HK-2 (cell line): ENCODE measurements around the gene CA12.

Experiments
- DNase-seq: peaks from one replicate; pipeline ENCODE4 v3.0.0-alpha.2; 2018; ENCODE audit not compliant: unreplicated experiment

CA12 gene

GRCh38 chr15:63374686-63375520 is 6.7 kb downstream of the CA12 start:
- DNase-seq, result no peak

- DNase-seq, result no peak
Observed at GRCh38 chr15:63373866-63374548, 7.6 kb downstream of the CA12 start.

- no peak for DNase-seq
Observed at GRCh38 chr15:63373330-63373729, 8.3 kb downstream of the CA12 start.

GRCh38 chr15:63372753-63373152 is 8.9 kb downstream of the CA12 start:
- DNase-seq, result no peak

DNA sequence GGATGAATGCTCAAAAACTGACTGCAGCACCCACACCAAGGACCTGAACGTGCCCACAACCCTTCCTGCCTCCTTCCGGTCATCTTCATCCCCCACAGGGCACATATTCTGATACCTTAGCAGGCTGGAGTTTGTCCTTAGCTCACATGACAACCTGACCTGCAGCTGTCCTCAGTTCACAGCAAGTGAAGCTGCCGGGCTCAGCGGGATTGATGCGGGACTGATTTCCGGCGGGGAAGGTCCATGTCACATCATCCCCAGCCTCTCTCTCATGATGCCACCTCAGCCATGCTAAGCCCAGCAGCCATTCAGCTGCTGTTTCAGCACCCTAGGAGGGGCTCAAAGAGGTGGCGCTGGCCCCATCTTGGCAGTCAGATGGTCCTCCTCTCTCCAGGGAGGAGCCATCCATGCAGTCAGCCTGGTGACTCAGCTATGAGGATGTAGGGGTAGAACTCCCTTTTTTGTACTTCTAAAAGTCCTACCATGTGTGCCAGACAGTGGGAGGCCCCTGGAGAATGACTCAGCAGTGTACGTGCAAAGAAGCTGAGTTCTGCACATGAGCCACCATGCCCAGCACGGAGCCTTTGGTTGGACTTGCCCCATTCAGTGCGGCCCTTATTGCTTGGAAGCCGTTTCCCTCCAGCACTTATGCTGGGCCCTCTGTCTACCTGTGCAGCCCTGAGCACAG is 9.5 kb downstream of the CA12 start:
- peak; percentile 62 for DNase-seq

- DNase-seq, result no peak
Observed at GRCh38 chr15:63371297-63371918, 10.2 kb downstream of the CA12 start.

DNA sequence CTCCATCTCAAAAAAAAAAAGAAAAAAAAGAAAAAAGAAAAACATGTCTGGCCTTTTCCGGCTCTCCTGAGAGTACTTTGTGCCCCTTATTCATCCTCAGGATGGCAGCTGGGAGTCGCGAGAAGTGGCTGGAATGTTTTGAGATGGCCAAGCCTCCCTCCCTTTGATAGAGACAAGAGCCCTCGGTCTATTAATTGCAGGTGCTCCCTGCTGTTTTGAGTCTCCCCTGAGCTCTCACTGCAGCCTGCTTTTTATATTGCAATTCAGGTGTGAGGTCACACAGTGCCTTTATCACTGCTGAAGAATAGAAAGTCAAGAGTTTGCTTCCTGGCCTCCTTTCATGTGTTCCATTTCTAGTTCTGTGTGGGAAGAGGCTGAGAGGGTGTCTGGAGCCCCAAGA is 10.9 kb downstream of the CA12 start:
- DNase-seq, result no peak

- no peak for DNase-seq
Observed at GRCh38 chr15:63369781-63370180, 11.9 kb downstream of the CA12 start.

DNA sequence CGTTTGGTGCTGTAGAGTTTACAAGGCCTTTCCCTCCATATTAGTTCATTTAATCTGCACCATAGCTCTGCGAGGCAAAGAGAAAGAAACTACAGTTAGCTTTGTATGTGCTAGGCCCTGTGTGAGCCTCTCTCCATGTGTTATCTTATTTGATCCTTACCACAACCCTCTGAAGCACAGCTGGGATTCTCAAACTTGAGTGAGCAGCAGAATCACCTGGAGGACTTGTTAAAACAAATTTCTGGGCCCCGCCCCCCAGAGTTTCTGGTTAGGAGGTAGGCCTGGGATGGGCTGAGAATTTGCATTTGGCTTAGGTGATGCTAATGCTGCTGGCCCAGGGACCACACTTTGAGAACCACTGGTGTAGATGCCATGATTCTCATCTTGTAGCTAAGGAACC is 12.3 kb downstream of the CA12 start:
- DNase-seq, result no peak

DNA sequence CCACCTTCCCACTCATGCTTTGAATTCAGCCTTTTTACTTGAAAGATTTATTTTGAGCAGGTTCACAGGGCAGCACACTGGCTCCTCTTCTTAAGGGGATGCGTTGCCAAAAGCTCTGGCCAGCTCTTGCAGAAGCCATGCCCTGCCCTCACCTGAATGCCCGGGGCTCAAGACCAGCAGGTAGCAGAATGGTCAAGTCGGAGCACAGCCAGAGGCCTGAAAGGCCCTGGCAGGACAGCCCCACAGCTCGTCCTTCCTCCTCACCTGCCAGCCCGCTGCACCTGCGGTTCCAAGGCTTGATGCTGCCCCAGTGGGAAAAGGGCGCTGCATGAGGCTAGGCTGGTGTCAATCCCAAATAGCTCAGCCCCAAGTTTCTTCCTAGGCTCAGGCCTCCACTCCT is 13.1 kb downstream of the CA12 start:
- DNase-seq, result no peak

DNA sequence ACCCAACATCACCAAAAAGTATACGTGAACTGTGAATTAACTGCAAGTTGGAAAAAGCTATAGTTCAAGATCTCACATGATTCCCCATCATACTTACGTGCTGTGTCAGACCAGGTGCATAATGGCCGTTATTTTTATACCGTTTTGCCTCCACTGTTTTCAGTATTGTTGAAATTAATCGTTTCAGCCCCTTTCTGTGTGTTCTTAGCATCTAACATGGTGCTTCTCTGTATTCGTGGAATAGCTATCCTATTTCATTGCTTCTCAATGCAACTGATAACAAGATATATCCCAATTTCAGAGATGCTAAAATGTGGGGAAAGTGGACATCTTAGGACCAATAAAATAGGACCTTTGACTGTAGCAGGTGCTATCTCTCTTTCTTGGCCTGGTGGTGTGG is 13.7 kb downstream of the CA12 start:
- no peak for DNase-seq

DNA sequence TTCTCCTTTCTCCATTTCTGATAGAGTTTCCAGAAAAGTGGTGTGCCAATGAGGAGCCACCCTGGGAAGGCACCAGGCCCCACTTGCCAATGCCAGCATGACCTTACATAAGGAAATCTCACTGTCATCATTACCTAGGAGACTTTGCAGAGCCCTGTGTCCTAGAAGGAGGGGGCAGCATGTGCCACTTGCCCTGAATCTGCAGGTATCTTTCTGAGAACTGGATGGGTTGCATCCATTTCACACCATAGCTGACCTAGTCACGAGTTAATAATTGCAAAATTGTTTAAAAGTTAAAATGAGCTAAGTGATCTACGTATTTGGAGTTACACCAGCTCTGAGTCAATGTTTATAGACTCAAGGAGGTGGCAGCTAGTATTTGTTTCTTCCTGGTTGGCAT is 14.3 kb downstream of the CA12 start:
- DNase-seq, result no peak

- no peak for DNase-seq
Observed at GRCh38 chr15:63366451-63366850, 15.2 kb downstream of the CA12 start.

DNA sequence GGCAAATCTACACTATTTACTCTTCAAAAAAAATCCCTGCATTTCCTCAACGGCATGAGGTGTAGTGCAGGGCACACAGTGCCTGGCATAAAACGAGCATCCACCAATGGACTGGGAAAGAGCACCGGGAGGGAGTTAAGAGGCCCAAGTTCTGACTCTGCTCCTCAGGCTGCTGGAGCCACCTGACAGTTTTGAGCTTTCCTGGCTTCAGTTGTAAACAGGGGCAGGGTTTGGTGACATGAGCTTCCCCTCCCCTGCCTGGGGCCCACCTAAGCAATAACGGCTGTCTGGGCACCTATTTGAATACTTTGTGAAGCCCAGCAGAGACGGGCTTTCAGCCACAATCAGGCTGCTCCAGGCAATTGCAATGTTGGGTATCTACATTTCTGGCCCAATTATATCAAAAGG is 16.4 kb downstream of the CA12 start:
- DNase-seq, result no peak

- DNase-seq, result no peak
Observed at GRCh38 chr15:63364399-63365272, 17.0 kb downstream of the CA12 start.

- no peak for DNase-seq
Observed at GRCh38 chr15:63363292-63363691, 18.4 kb downstream of the CA12 start.

GRCh38 chr15:63362885-63363284 is 18.8 kb downstream of the CA12 start:
- DNase-seq, result no peak

GRCh38 chr15:63362196-63362595 is 19.4 kb downstream of the CA12 start:
- peak; percentile 44 for DNase-seq

DNA sequence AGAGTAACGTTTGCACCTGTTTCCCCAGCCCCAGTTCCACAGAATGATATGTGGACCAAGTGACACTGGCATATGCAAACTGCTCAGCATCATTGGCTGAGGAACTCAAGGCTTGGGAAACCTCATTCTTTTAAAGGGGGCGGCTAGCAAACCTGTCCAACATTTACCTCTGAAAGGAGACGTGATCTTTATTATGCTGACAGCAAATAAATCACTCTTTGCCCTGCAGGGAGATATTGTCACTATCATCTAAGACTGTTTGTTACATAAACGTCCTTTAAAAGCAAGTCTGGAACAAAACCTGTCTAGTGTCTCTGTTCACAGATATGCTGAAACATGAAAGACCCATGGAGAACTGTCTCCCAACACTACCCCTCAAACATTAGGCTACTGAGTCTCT is 21.5 kb downstream of the CA12 start:
- no peak for DNase-seq

DNA sequence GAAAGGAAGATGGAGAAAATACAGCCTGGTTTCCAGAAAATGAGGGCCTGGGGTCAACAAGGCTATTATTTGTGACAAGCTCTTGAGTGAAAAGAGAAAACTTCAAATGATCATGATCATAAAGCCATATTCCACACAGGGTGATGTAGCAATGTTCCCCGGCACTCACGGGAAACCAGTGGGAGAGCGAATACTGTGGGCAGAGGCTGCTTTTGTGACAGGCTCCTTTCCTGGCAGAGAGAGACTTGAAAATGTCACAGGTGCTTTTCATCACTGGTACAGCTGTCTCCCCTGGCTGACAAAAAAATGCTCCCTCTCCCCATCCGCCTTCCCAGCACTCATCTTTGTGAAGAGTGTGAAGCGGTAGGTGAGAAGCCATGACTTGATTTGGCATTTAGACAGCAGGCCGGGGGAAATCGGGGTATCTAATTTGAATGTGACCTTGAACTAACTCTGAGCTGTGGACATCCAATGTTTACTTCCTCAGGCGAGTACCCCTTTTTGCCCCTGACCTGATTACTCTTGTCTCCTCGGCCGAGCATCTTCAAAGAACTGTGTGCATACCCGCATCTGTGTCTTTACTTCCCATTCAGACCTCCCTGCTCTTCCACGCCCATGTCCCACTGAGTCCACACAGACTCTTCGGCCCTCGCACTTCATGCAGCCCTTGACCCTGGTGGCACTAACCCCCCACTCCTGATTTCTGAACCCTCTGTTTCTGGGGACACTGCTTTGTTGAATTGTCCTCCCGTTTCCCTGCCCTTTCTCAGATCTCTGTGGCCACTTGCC is 23.2 kb downstream of the CA12 start:
- DNase-seq, result no peak

DNA sequence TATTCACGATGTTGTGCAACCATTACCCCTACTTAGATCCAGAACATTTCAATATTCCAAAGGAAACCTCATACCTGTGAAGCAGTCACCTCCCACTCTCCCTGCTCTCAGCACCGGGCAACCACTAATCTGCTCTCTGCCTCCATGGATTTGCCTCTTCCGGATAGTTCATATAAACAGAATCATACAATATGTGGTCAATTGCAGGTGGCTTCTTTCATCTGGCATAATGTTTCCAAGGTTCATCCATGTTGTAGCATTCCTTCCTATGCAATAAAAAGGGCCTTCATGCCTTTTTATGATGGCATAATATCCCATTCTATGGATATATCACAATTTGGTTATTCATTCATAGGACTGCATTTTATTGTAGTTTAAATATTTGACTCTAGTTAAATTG is 23.9 kb downstream of the CA12 start:
- no peak for DNase-seq
